Measurements from ENCODE around the gene PEX14. TPM values are rescaled to one million over a fixed set of nuclear protein-coding genes. Genes with fewer than 3 reads are reported as not detected.

The PEX14 gene
- polyA plus RNA-seq, 1 donor from 2014 or later: 13.5 TPM

DNA sequence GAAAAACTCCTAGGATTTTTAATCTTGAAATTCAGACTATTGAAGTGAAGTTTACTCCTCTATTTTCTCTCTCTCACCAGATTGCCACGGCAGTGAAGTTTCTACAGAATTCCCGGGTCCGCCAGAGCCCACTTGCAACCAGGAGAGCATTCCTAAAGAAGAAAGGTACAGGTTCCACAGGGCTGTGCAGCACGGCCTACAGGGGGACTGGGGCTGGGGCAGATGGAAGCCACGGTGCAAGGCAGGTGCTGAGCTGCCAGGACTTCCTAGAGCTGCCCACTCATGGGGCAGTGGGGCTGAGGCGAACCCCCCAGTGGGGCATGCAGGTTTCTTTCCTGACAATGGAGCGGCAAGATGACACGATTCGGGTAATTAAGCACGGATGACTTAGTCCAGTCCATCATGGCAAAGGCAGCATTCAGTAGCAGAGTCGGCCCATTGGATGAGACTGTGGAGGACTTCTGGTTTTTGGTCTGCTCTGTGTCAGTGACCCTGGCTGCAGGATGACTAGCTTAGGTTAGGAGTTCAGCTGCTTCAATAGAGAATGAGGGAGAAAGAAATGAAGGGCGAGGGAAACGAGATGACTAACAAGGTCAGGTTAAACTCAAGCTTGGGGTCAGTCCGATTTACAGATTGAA, 61.5 kb downstream of the PEX14 start:
- H3K9me3 ChIP-seq (ENCODE audit: low read length): no peaks in the 10 kb centered on the region
- H4K20me1 ChIP-seq (ENCODE audit: insufficient read depth): no peaks in the 10 kb centered on the region
- no peaks in the 10 kb centered on the region for H3K79me2 ChIP-seq (replicated peaks; ENCODE audit: insufficient read depth, low read length)
- TF ChIP-seq, protein P1, sequence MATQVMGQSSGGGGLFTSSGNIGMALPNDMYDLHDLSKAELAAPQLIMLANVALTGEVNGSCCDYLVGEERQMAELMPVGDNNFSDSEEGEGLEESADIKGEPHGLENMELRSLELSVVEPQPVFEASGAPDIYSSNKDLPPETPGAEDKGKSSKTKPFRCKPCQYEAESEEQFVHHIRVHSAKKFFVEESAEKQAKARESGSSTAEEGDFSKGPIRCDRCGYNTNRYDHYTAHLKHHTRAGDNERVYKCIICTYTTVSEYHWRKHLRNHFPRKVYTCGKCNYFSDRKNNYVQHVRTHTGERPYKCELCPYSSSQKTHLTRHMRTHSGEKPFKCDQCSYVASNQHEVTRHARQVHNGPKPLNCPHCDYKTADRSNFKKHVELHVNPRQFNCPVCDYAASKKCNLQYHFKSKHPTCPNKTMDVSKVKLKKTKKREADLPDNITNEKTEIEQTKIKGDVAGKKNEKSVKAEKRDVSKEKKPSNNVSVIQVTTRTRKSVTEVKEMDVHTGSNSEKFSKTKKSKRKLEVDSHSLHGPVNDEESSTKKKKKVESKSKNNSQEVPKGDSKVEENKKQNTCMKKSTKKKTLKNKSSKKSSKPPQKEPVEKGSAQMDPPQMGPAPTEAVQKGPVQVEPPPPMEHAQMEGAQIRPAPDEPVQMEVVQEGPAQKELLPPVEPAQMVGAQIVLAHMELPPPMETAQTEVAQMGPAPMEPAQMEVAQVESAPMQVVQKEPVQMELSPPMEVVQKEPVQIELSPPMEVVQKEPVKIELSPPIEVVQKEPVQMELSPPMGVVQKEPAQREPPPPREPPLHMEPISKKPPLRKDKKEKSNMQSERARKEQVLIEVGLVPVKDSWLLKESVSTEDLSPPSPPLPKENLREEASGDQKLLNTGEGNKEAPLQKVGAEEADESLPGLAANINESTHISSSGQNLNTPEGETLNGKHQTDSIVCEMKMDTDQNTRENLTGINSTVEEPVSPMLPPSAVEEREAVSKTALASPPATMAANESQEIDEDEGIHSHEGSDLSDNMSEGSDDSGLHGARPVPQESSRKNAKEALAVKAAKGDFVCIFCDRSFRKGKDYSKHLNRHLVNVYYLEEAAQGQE (IDR thresholded peaks at IDR 0.05; ENCODE audit: borderline replicate concordance): no peak
- TF ChIP-seq TAF1 (IDR thresholded peaks at IDR 0.05; ENCODE audit: low read depth) (no peak), CTCF (IDR thresholded peaks at IDR 0.05; ENCODE audit: poor library complexity, severe bottlenecking) (no peak), RAD21 (conservative IDR thresholded peaks at IDR 0.05) (no peak), EZH2 (IDR thresholded peaks at IDR 0.05; ENCODE audit: borderline replicate concordance, insufficient read depth, low read length, poor library complexity, severe bottlenecking) (no peak), MXI1 (conservative IDR thresholded peaks at IDR 0.05; ENCODE audit: poor library complexity, severe bottlenecking) (no peak), POLR2AphosphoS5 (IDR thresholded peaks at IDR 0.05) (no peak), SMC3 (conservative IDR thresholded peaks at IDR 0.05; ENCODE audit: poor library complexity) (no peak), EP300 (conservative IDR thresholded peaks at IDR 0.05; ENCODE audit: poor library complexity, severe bottlenecking) (no peak)
- no peak overlapping the region for H3K9ac ChIP-seq (ENCODE audit: low read length)
- no peak overlapping the region for H3K4me2 ChIP-seq (ENCODE audit: low read length)
- no peaks in the 10 kb centered on the region for H3K9me2 ChIP-seq (ENCODE audit: insufficient read depth, low read length)
- no peak overlapping the region for H3K4me3 ChIP-seq (ENCODE audit: low read length)
- no peak overlapping the region for H3K27ac ChIP-seq (ENCODE audit: low read length)
- no peak overlapping the region for H2AFZ ChIP-seq (ENCODE audit: low read depth, low read length)
- H3F3A ChIP-seq (ENCODE audit: insufficient read depth, low read length, poor library complexity, severe bottlenecking): no peaks in the 10 kb centered on the region
- H3K27me3 ChIP-seq (ENCODE audit: insufficient read depth, low read depth, low read length): no peaks in the 10 kb centered on the region
- no peaks in the 10 kb centered on the region for H3K36me3 ChIP-seq (ENCODE audit: insufficient read depth, low read length)

DNA sequence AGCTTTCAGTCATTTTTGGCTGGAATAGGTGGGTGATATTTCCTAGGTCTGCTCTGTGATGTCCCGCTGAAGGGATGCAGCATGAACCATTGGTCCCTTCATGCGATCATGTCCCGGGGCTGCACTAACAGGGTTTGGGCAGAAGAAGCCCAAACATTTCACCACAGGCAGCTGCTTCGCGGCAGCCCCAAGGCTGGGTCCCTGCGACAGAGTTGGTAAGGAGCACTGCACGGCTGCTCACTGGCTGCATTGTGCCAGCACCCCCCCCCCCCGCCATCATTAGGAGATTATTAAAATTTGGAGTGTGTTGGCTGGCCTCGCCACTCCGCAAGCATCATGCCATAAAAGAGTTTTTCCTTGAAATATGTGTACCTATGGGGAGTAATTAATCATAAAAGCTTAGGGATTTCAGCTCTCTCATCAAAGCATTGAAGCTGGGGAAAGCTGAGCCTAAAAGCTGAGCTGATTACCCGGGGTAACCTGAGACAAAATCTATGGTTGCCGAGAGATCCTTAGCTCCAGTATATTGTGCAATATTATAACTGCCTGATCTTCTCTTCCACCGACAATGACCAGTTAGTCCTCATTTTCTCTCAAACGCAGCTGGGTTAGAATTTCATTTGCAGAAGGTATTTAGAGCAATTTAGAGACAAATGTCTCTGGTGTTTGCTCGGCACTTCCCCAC, 62.5 kb downstream of the PEX14 start:
- Histone ChIP-seq H3K4me3 (ENCODE audit: low read length) (no peak overlapping the region), H3K4me2 (ENCODE audit: low read length) (no peak overlapping the region), H3K27ac (ENCODE audit: low read length) (no peak overlapping the region), H3F3A (ENCODE audit: insufficient read depth, low read length, poor library complexity, severe bottlenecking) (no peaks in the 10 kb centered on the region), H3K9ac (ENCODE audit: low read length) (no peak overlapping the region), H2AFZ (ENCODE audit: low read depth, low read length) (no peak overlapping the region), H3K36me3 (ENCODE audit: insufficient read depth, low read length) (no peaks in the 10 kb centered on the region), H3K9me2 (ENCODE audit: insufficient read depth, low read length) (no peaks in the 10 kb centered on the region), H3K9me3 (ENCODE audit: low read length) (no peaks in the 10 kb centered on the region), H3K79me2 (replicated peaks; ENCODE audit: insufficient read depth, low read length) (no peaks in the 10 kb centered on the region), H4K20me1 (ENCODE audit: insufficient read depth) (no peaks in the 10 kb centered on the region), H3K27me3 (ENCODE audit: insufficient read depth, low read depth, low read length) (no peaks in the 10 kb centered on the region)
- TF ChIP-seq EZH2 (IDR thresholded peaks at IDR 0.05; ENCODE audit: borderline replicate concordance, insufficient read depth, low read length, poor library complexity, severe bottlenecking) (no peak), POLR2AphosphoS5 (IDR thresholded peaks at IDR 0.05) (no peak)
